Fibroblast of pulmonary artery (primary cell): Measurements from ENCODE around the gene NDUFC2.

Experiments
- DNase-seq: peaks from one replicate; pipeline ENCODE4 v3.0.0-alpha.2; 2010; ENCODE audit warnings: low read depth
- H3K4me3 ChIP-seq: replicated peaks from 2 replicates; pipeline ENCODE4 v1.5.1; 2011; ENCODE audit warnings: low read depth, mild to moderate bottlenecking, control low read depth, low read length, moderate library complexity
- CTCF ChIP-seq: IDR thresholded peaks from 2 replicates; pipeline ENCODE4 v1.5.1; 2011; ENCODE audit warnings: mild to moderate bottlenecking, control low read depth, low read length, inconsistent platforms; ENCODE audit errors: missing control alignments

Gene NDUFC2

GRCh38 chr11:78040691-78041379, 38.8 kb downstream of the NDUFC2 start:
- no peak for TF ChIP-seq CTCF
- no peak overlapping the region for H3K4me3 ChIP-seq
- DNase-seq = no peak

GRCh38 chr11:78039919-78040671, 39.6 kb downstream of the NDUFC2 start:
- H3K4me3 ChIP-seq = peak overlapping the region; percentile 2

GRCh38 chr11:78039391-78039918, 40.2 kb downstream of the NDUFC2 start:
- no peak for DNase-seq
- no peak overlapping the region for H3K4me3 ChIP-seq
- TF ChIP-seq CTCF = no peak

More at GRCh38 chr11:78039919-78040671, 39.6 kb downstream of the NDUFC2 start:
- TF ChIP-seq CTCF = no peak
- peak; percentile 90 for DNase-seq

GRCh38 chr11:78038697-78039313, 40.9 kb downstream of the NDUFC2 start:
- H3K4me3 ChIP-seq = no peak overlapping the region
- TF ChIP-seq CTCF = no peak
- peak; percentile 66 for DNase-seq

- no peak for DNase-seq
- H3K4me3 ChIP-seq = no peak overlapping the region
- TF ChIP-seq CTCF = no peak
Measured at GRCh38 chr11:78037825-78038620, 41.6 kb downstream of the NDUFC2 start.

GRCh38 chr11:78037056-78037455, 42.6 kb downstream of the NDUFC2 start:
- no peak for TF ChIP-seq CTCF
- DNase-seq = no peak

More at GRCh38 chr11:78037056-78037455, 42.6 kb downstream of the NDUFC2 start:
- no peak overlapping the region for H3K4me3 ChIP-seq
